Lung (tissue), 12 donors: ENCODE measurements around the gene CTSH. TPM values are rescaled to one million over a fixed set of nuclear protein-coding genes. Genes with fewer than 3 reads are reported as not detected.

ENCODE experiments used
- ATAC-seq: fragments of 200-7000 bp; cut with Tn5 transposase; one replicate; pipeline ENCODE4 v1.9.1; 2020; ENCODE audit warnings: moderate number of reproducible peaks; ENCODE audit not compliant: insufficient read depth, low FRiP score
- DNase-seq, 3 donors: peaks; one replicate each; pipeline ENCODE4 v3.0.0-alpha.2; 2013 to 2017
- H3K27ac ChIP-seq, 2 donors: one replicate each; pipeline ENCODE4 v1.5.1; 2013; ENCODE audit warnings: mild to moderate bottlenecking in 2 of 2, moderate library complexity in 2 of 2, control low read depth in 1 of 2, inconsistent platforms in 1 of 2, low read depth in 1 of 2, low read length in 1 of 2
- H3K27me3 ChIP-seq, 3 donors: one replicate each; pipeline ENCODE4 v1.5.1; 2013; ENCODE audit warnings: low read length in 2 of 3; ENCODE audit not compliant: control insufficient read depth in 3 of 3, insufficient read depth in 3 of 3
- H3K36me3 ChIP-seq, 4 donors: one replicate each; pipeline ENCODE4 v1.5.1; 2013; ENCODE audit warnings: low read length in 4 of 4, mild to moderate bottlenecking in 1 of 4, moderate library complexity in 1 of 4; ENCODE audit not compliant: control insufficient read depth in 4 of 4, insufficient read depth in 4 of 4
- H3K4me1 ChIP-seq, 5 donors: one replicate each; pipeline ENCODE4 v1.5.1; 2013; ENCODE audit warnings: low read length in 5 of 5, mild to moderate bottlenecking in 2 of 5, moderate library complexity in 1 of 5; ENCODE audit not compliant: control insufficient read depth in 5 of 5, insufficient read depth in 5 of 5
- H3K4me3 ChIP-seq: one replicate; pipeline ENCODE4 v1.5.1; 2013; ENCODE audit warnings: mild to moderate bottlenecking, control low read depth, moderate library complexity
- H3K9ac ChIP-seq, 2 donors: one replicate each; pipeline ENCODE4 v1.5.1; 2013; ENCODE audit warnings: low read length in 2 of 2, control low read depth in 1 of 2; ENCODE audit not compliant: insufficient read depth in 1 of 2
- H3K9me3 ChIP-seq, 4 donors: one replicate each; pipeline ENCODE4 v1.5.1; 2013; ENCODE audit warnings: low read length in 3 of 4, mild to moderate bottlenecking in 1 of 4, moderate library complexity in 1 of 4; ENCODE audit not compliant: control insufficient read depth in 4 of 4, insufficient read depth in 3 of 4
- WGBS, 2 donors: extraction: QIAGEN DNeasy Blood & Tissue Kit; methylation state at CpG; one replicate each; pipeline ENCODE4 v1.1.7; 2013; 5-methylcytosine and 5-hydroxymethylcytosine counted together
- polyA plus RNA-seq, 2 donors: library from polyadenylated mRNA; stranded (reverse); fragments of 200-250 nt; gene quantifications; one replicate each; pipeline ENCODE4 v1.2.1, GENCODE V29; 2013
- total RNA-seq, 2 donors: library from RNA; depleted of rRNA in 1 of 2; stranded (reverse); fragments of >200 nt in 1 of 2; gene quantifications; one replicate each; pipeline ENCODE4 v1.2.1, GENCODE V29; 2014 to 2021
- TF ChIP-seq, protein P1 (sequence below): IDR thresholded peaks from 2 replicates; pipeline ENCODE4 v1.5.1; 2012; ENCODE audit warnings: mild to moderate bottlenecking; ENCODE audit errors: control extremely low read depth, extremely low read depth
- donor health status: control.
- donor health status: control.
- donor health status: Bipolar disorder and iron deficiency.
- donor health status: healthy.
- donor health status: DM: yes; HTN: yes; CAD: no.

Gene CTSH
- total and polyA plus RNA-seq, 4 donors, result 821 to 1,902 (median 1,209) TPM

DNA sequence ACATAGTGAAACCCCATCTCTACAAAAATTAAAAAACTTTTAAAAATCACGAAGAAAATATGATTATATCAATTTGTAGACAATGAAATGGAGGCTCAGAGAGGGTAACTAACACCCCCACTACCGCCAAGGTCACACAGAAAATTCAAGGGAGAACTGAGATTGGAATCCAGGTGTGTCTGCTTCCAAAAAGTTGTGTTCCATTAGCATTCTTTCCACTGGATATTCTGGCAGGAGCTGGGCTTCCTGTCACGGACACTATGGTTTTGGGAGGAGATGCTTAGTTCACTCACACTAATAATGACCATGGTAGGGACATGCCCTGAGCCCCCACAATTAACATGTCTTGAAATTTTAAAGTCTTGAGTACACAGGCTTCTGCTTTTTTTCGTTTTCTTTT, 28.8 kb downstream of the CTSH start:
- Histone ChIP-seq H3K9ac (no peak overlapping the region), H3K36me3 (peaks cover 0 to 32% (median 5%) of the 10 kb centered on the region in 4 donors), H3K27me3 (no peaks in the 10 kb centered on the region), H3K4me1 (peaks cover 0 to 11% (median 0%) of the 10 kb centered on the region in 5 donors), H3K27ac (no peak overlapping the region), H3K9me3 (no peaks in the 10 kb centered on the region), H3K4me3 (no peak overlapping the region)
- WGBS, 2 donors, result 86 to 90% methylated on average over 4 of the region's 4 CpGs
- DNase-seq (no peak), ATAC-seq (no peak)
- TF ChIP-seq, protein P1, sequence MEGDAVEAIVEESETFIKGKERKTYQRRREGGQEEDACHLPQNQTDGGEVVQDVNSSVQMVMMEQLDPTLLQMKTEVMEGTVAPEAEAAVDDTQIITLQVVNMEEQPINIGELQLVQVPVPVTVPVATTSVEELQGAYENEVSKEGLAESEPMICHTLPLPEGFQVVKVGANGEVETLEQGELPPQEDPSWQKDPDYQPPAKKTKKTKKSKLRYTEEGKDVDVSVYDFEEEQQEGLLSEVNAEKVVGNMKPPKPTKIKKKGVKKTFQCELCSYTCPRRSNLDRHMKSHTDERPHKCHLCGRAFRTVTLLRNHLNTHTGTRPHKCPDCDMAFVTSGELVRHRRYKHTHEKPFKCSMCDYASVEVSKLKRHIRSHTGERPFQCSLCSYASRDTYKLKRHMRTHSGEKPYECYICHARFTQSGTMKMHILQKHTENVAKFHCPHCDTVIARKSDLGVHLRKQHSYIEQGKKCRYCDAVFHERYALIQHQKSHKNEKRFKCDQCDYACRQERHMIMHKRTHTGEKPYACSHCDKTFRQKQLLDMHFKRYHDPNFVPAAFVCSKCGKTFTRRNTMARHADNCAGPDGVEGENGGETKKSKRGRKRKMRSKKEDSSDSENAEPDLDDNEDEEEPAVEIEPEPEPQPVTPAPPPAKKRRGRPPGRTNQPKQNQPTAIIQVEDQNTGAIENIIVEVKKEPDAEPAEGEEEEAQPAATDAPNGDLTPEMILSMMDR, result no peak

DNA sequence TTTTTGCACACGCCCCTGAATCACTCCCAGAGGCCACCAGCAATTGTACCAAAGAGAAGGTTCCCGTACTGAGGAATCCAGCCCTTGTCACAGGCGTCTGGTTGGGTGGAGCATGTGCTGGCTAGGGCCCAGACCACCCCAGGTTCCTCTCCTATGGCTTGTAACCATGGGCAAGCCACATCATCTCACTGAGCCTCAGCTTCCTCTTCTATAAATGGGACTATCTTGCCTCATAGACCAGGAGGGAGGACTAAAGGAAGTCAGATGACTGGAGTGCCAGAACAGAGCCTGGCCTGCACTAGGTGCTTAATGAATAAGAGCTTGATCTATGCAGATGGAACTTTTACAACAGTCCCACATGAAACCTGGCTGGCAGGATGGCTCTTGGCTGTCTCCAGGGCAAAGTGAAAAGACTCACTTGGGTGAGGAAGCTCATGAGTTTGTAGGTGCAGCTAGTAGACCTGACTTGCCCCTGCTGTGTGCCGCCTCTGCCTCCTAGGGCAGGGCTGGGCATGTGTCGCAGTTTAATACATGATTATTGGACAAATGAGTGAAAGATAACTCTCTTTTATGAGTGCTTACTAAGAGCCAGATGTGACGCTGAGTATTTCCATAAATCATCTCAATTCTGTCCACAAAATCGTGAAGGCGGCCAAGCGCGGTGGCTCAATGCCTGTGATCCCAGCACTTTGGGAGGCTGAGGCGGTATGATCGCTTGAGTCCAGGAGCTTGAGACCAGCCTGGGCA, 29.3 kb downstream of the CTSH start:
- TF ChIP-seq, protein P1, result no peak
- 79 to 83% methylated on average over 12 of the region's 12 CpGs for WGBS, 2 donors
- peak overlapping the region in 1 of 2 donors; percentile 42 for H3K27ac ChIP-seq
- no peaks in the 10 kb centered on the region for H3K9me3 ChIP-seq
- DNase-seq (no peak), ATAC-seq (peak; percentile 70)
- peaks cover 0 to 12% (median 0%) of the 10 kb centered on the region in 5 donors for H3K4me1 ChIP-seq
- peaks cover 0 to 35% (median 5%) of the 10 kb centered on the region in 4 donors for H3K36me3 ChIP-seq
- H3K27me3 ChIP-seq, result no peaks in the 10 kb centered on the region
- H3K4me3 ChIP-seq, result no peak overlapping the region
- no peak overlapping the region for H3K9ac ChIP-seq

DNA sequence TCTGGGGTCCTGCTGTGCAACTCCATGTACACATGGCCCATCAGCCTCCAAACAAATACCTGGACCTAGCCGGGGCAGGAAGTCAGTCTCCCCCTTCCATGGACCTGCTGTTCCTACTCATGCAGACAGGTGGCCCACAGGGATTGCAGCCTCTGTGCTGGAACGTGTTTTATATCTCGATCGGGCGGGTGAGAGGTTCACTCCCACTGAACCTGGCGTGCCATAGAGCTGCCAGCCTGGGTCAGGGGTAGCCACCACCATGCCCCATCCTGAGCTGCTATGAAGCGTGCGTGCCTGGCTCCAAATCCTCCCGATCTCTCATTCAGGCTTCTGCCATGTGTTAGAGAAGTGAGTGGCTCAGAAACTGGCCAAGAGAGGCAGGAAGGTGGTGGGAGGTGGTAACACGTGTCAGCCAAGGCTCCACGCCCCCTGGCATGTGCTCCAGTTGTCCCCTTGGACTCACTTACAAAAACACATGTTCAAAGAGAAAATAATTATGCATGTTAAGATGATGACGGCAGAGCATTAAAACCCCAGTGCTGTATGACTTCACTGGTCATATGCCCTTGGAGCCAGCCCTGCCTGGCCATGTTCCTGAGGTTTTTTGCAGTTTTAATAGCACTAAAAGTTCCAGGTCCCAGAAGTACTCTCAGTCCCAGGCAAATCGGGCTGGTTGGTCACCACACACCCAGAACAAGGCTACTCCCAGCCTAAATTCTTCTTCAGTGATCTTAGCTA, 30.6 kb downstream of the CTSH start:
- H3K4me1 ChIP-seq, result peaks cover 0 to 12% (median 0%) of the 10 kb centered on the region in 5 donors

More for the DNA sequence above, 30.6 kb downstream of the CTSH start:
- DNase-seq (no peak), ATAC-seq (peak; percentile 17)
- WGBS, 2 donors, result 68 to 87% methylated on average over 13 of the region's 13 CpGs
- no peak overlapping the region for H3K27ac ChIP-seq
- H3K9me3 ChIP-seq, result no peaks in the 10 kb centered on the region
- TF ChIP-seq, protein P1, result no peak
- H3K36me3 ChIP-seq, result peaks cover 0 to 39% (median 9%) of the 10 kb centered on the region in 4 donors
- H3K27me3 ChIP-seq, result no peaks in the 10 kb centered on the region
- no peak overlapping the region for H3K4me3 ChIP-seq
- H3K9ac ChIP-seq, result no peak overlapping the region
